Dendritic cell treated with granulocyte-macrophage colony-stimulating factor and Interleukin-4, amounts not matched to agents 40 ng/mL and 50 ng/mL, for 4 days (primary cell): ENCODE measurements around the gene CACNA1B.

Experiments used
- H3K27ac Mint-ChIP-seq: one replicate; pipeline ENCODE4 v1.8.0; 2022; ENCODE audit warnings: mild to moderate bottlenecking, mixed read lengths
- H3K27me3 Mint-ChIP-seq: one replicate; pipeline ENCODE4 v1.8.0; 2022; ENCODE audit warnings: mild to moderate bottlenecking, mixed read lengths
- H3K36me3 Mint-ChIP-seq: one replicate; pipeline ENCODE4 v1.8.0; 2022; ENCODE audit warnings: low read depth, mixed read lengths
- H3K4me1 Mint-ChIP-seq: one replicate; pipeline ENCODE4 v1.8.0; 2022; ENCODE audit warnings: low read depth, mixed read lengths
- H3K4me3 Mint-ChIP-seq: one replicate; pipeline ENCODE4 v1.8.0; 2022; ENCODE audit warnings: mild to moderate bottlenecking, moderate library complexity, mixed read lengths
- H3K9me3 Mint-ChIP-seq: one replicate; pipeline ENCODE4 v1.8.0; 2022; ENCODE audit warnings: mixed read lengths
- intact Hi-C: fragments of 100-400 bp; cut with micrococcal nuclease; formaldehyde crosslinking; loops from one replicate; pipeline ENCODE4 v1.15.0; 2022

CACNA1B gene

DNA sequence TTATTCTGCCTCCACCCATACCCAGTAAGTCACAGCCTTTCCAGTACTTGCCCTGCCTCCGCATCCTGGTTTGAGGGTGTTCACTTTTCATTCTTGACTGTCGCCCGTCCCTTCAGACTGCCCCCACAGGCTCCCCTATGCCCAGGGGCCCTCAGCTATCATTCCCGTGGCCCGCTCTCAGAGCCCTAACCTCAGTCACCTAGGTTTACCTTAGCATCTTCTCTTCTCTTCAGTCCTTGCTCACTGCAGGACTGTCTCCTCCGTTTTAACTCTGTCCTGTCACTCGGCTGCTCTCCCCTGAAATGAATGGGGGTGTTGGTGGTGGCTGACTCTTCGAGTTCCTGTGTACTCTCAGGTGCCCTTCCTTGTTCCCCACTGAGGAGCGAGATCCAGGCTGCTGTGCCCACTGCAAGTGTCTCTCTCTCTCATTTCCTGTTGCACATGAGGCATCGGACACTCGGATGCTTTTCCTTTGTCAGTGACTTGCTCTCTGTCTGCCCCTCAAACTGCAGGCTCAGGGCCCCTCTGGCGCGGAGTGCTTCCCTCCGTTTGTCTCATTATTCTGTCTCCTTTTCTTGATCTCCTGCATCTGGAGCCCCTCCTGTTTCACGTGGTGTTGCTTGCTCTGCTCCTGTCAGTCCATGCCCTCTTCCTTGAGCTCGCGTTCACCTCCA is 89.8 kb downstream of the CACNA1B start:
- H3K27me3 Mint-ChIP-seq = no peaks in the 10 kb centered on the region

GRCh38 chr9:137968235-137968634 is 90.7 kb downstream of the CACNA1B start:
- Mint-ChIP-seq H3K4me1 (no peaks in the 10 kb centered on the region), H3K36me3 (no peaks in the 10 kb centered on the region), H3K27ac (no peak overlapping the region), H3K27me3 (no peaks in the 10 kb centered on the region), H3K4me3 (no peak overlapping the region), H3K9me3 (no peaks in the 10 kb centered on the region)
- intact Hi-C loops = no loop called here

More for the DNA sequence above, 89.8 kb downstream of the CACNA1B start:
- Mint-ChIP-seq H3K27ac (no peak overlapping the region), H3K4me1 (no peaks in the 10 kb centered on the region), H3K9me3 (no peaks in the 10 kb centered on the region), H3K36me3 (no peaks in the 10 kb centered on the region), H3K4me3 (no peak overlapping the region)
- intact Hi-C loops = no loop called here

GRCh38 chr9:137969008-137969407 is 91.4 kb downstream of the CACNA1B start:
- no peak overlapping the region for H3K27ac Mint-ChIP-seq
- H3K36me3 Mint-ChIP-seq = no peaks in the 10 kb centered on the region
- no peaks in the 10 kb centered on the region for H3K27me3 Mint-ChIP-seq
- intact Hi-C loops = no loop called here
- H3K4me3 Mint-ChIP-seq = no peak overlapping the region
- H3K4me1 Mint-ChIP-seq = no peaks in the 10 kb centered on the region
- no peaks in the 10 kb centered on the region for H3K9me3 Mint-ChIP-seq

- H3K9me3 Mint-ChIP-seq = no peaks in the 10 kb centered on the region
- H3K36me3 Mint-ChIP-seq = no peaks in the 10 kb centered on the region
- no peak overlapping the region for H3K27ac Mint-ChIP-seq
- no peak overlapping the region for H3K4me3 Mint-ChIP-seq
- H3K4me1 Mint-ChIP-seq = no peaks in the 10 kb centered on the region
- H3K27me3 Mint-ChIP-seq = no peaks in the 10 kb centered on the region
- intact Hi-C loops = no loop called here
Measured at GRCh38 chr9:137969685-137970084, 92.1 kb downstream of the CACNA1B start.

- Mint-ChIP-seq H3K4me3 (no peak overlapping the region), H3K27ac (no peak overlapping the region), H3K9me3 (no peaks in the 10 kb centered on the region), H3K27me3 (no peaks in the 10 kb centered on the region), H3K36me3 (no peaks in the 10 kb centered on the region), H3K4me1 (no peaks in the 10 kb centered on the region)
- intact Hi-C loops = no loop called here
Measured at GRCh38 chr9:137970098-137970497, 92.5 kb downstream of the CACNA1B start.

DNA sequence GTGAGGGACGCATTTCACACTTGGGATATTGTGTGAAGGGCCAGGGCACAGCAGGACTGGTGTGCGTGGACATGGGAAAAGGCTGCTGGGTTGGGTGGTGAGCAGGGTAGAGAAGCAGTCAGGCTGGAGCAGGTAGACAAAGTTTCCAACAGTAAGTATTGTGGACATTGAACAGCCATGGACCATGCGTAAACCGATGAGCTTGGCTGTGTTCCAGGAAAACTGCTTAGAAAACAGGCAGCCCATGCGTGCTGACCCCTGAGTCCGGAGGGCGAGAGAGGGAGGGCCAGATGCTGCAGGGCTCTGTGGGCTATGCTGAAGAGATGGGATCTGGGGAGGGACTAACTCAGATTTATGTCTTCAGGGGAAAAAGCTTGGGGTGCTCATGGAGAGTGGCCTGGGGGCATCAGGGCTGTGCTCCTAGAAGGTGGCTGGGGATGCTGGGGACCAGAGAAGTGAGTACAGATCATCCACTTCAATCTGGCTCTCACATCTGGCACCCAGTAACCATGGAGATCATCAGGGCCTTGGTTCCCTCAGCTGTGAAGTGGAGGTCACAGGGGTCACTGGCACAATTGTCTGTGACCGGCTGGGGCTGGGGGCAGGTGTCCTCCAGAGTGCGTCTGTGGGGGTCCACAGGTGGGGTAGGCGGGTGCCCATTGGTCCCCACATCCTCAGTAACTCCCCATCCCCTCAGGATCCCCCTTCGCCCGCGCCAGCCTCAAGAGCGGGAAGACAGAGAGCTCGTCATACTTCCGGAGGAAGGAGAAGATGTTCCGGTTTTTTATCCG is 93.3 kb downstream of the CACNA1B start:
- no peaks in the 10 kb centered on the region for H3K4me1 Mint-ChIP-seq
- intact Hi-C loops = no loop called here
- H3K4me3 Mint-ChIP-seq = no peak overlapping the region
- no peaks in the 10 kb centered on the region for H3K36me3 Mint-ChIP-seq
- no peaks in the 10 kb centered on the region for H3K27me3 Mint-ChIP-seq
- H3K27ac Mint-ChIP-seq = no peak overlapping the region
- H3K9me3 Mint-ChIP-seq = no peaks in the 10 kb centered on the region

GRCh38 chr9:137971477-137972138 is 94.0 kb downstream of the CACNA1B start:
- Mint-ChIP-seq H3K27ac (no peak overlapping the region), H3K4me3 (no peak overlapping the region), H3K36me3 (no peaks in the 10 kb centered on the region), H3K4me1 (no peaks in the 10 kb centered on the region), H3K27me3 (no peaks in the 10 kb centered on the region), H3K9me3 (no peaks in the 10 kb centered on the region)
- intact Hi-C loops = no loop called here

DNA sequence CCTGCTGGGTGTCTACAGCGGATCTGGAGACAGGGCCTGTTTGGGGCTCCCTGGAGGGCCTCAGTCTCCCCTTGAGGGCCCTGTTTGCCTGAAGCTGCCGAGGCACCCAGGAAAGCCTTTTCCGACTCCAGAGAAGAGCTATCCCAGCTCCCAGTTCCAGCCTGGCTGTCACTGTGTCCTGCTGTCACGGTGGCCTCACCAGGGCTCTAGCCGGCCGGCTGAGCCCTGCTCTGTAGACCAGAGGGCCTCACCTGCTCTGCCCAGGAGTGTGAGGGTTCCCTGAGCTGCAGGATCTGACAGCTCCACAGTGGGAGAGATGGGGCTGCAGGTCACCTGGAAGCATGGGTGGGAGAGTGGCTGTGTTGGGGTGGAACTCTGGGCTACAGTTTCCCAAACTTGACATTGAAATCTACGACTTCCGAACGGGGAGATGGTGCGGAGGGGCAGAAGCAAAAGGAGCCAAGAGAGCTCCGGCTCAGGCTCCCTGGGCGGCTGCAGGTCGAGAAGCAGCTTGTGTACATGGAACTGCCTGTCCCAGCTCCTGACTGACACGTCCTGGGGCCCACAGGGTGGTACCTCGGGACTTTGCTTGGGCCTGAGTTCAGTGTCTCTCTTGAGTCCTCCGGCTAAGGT is 94.9 kb downstream of the CACNA1B start:
- Mint-ChIP-seq H3K27ac (no peak overlapping the region), H3K9me3 (no peaks in the 10 kb centered on the region)

GRCh38 chr9:137972988-137973470 is 95.4 kb downstream of the CACNA1B start:
- H3K27ac Mint-ChIP-seq = no peak overlapping the region

More for the DNA sequence above, 94.9 kb downstream of the CACNA1B start:
- Mint-ChIP-seq H3K4me1 (no peaks in the 10 kb centered on the region), H3K4me3 (no peak overlapping the region), H3K27me3 (no peaks in the 10 kb centered on the region), H3K36me3 (no peaks in the 10 kb centered on the region)
- intact Hi-C loops = no loop called here

GRCh38 chr9:137973829-137974416 is 96.3 kb downstream of the CACNA1B start:
- peaks cover 2% of the 10 kb centered on the region for H3K27me3 Mint-ChIP-seq
- no peak overlapping the region for H3K27ac Mint-ChIP-seq
- intact Hi-C loops = no loop called here
- H3K9me3 Mint-ChIP-seq = no peaks in the 10 kb centered on the region
- no peaks in the 10 kb centered on the region for H3K36me3 Mint-ChIP-seq
- no peak overlapping the region for H3K4me3 Mint-ChIP-seq
- no peaks in the 10 kb centered on the region for H3K4me1 Mint-ChIP-seq

More at GRCh38 chr9:137972988-137973470, 95.4 kb downstream of the CACNA1B start:
- Mint-ChIP-seq H3K4me3 (no peak overlapping the region), H3K4me1 (no peaks in the 10 kb centered on the region), H3K27me3 (peaks cover 2% of the 10 kb centered on the region), H3K9me3 (no peaks in the 10 kb centered on the region), H3K36me3 (no peaks in the 10 kb centered on the region)
- intact Hi-C loops = no loop called here

- intact Hi-C loops = no loop called here
- no peaks in the 10 kb centered on the region for H3K9me3 Mint-ChIP-seq
- no peaks in the 10 kb centered on the region for H3K36me3 Mint-ChIP-seq
- no peak overlapping the region for H3K4me3 Mint-ChIP-seq
- H3K27ac Mint-ChIP-seq = no peak overlapping the region
- H3K27me3 Mint-ChIP-seq = peaks cover 2% of the 10 kb centered on the region
- H3K4me1 Mint-ChIP-seq = no peaks in the 10 kb centered on the region
Measured at GRCh38 chr9:137974746-137975526, 97.4 kb downstream of the CACNA1B start.

DNA sequence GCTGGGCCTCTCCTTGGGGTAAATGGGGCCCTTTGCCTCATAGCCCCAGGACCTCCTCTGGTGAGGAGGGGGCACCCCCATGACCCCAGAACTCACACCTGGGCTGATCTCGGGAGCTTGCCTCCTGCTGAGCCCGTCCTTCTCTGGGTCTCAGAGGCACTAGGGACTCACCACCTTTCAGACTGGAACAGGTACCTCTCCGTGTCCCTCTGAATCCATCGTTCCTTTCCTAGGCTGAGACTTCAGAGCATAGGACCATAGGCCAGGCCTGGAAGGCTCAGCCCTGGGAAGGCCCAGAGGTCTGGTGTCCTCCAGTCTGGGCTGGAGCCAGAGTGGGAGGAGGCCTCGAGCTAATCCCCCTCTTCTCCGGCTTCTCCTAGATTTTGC is 97.9 kb downstream of the CACNA1B start:
- peaks cover 2% of the 10 kb centered on the region for H3K27me3 Mint-ChIP-seq
- intact Hi-C loops = no loop called here
- H3K4me3 Mint-ChIP-seq = no peak overlapping the region
- H3K9me3 Mint-ChIP-seq = no peaks in the 10 kb centered on the region
- no peaks in the 10 kb centered on the region for H3K36me3 Mint-ChIP-seq
- H3K4me1 Mint-ChIP-seq = no peaks in the 10 kb centered on the region
- no peak overlapping the region for H3K27ac Mint-ChIP-seq

DNA sequence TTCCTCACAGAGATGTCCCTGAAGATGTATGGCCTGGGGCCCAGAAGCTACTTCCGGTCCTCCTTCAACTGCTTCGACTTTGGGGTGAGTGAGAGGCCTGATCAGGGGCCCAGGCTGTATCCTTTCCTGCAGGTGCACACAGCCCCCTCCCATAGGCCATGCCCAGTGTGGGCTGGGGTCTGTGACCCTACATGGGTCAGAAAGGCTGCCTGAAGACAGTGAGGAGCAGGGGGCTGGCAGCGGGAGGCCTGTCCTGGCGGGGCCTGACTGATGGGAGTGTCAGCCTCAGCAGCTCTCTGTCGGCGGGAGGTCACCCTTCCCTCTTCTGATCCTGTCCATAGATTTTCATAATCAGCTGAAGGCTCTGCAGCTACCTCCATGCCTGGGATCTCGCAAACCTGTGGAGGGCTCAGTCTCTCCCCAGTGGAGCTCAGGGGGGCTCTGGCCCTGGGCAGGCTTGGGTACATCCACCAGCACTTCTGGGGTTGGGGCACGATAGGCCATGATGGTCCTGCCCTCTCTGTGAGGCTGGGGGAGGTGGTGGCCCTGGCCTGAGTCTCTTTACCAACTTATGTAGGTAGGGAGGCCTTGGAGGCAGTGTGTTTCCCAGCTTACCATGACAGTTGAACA is 98.5 kb downstream of the CACNA1B start:
- Mint-ChIP-seq H3K27ac (no peak overlapping the region), H3K36me3 (no peaks in the 10 kb centered on the region), H3K4me1 (no peaks in the 10 kb centered on the region), H3K9me3 (no peaks in the 10 kb centered on the region), H3K27me3 (peaks cover 2% of the 10 kb centered on the region), H3K4me3 (no peak overlapping the region)
- intact Hi-C loops = no loop called here
